B cell (primary cell): Measurements from ENCODE around the gene INSRR. TPM values are rescaled to one million over a fixed set of nuclear protein-coding genes. Genes with fewer than 3 reads are reported as not detected.

Source experiments
- ATAC-seq: fragments of 200-7000 bp; cut with Tn5 transposase; one replicate; pipeline ENCODE4 v1.10.0; 2021; ENCODE audit warnings: low read depth, mild to moderate bottlenecking, moderate number of reproducible peaks, moderate library complexity
- CTCF ChIA-PET: fragments of 350-600 bp; sonication (Branson Sonifier 250); formaldehyde crosslinking; loops from one replicate; lab custom pipeline; 2021; ENCODE audit warnings: antibody characterized with exemption, inconsistent platforms; lab: Charles Lee
- POLR2A ChIA-PET: fragments of 350-600 bp; sonication (Branson Sonifier 250); formaldehyde crosslinking; loops from one replicate; lab custom pipeline; 2021; ENCODE audit warnings: antibody characterized with exemption; lab: Charles Lee
- DNase-seq: peaks from one replicate; pipeline ENCODE4 v3.0.0; 2013
- H2AFZ ChIP-seq: 2 replicates; pipeline ENCODE4 v1.6.1; 2012; ENCODE audit warnings: mild to moderate bottlenecking, low read depth, low read length; ENCODE audit not compliant: insufficient read depth, poor library complexity, severe bottlenecking
- H3K27ac ChIP-seq, 2 donors: 1 replicate in 1 of 2; 2 replicates in 1 of 2; pipeline ENCODE4 v1.5.1; 2012 to 2013; ENCODE audit warnings: low read length in 2 of 2, mild to moderate bottlenecking in 2 of 2, moderate library complexity in 1 of 2
- H3K27me3 ChIP-seq, 4 experiments: fragments of 200-600 bp in 1 of 4; sonication (generic) in 1 of 4; replicated peaks in 1 of 4; 1 replicate in 2 of 4; 2 replicates in 2 of 4; pipeline versions ENCODE4 v1.6.1 to v1.7.0; 2013 to 2016; ENCODE audit warnings: low read length in 3 of 4, mild to moderate bottlenecking in 2 of 4, mixed read lengths in 1 of 4, moderate library complexity in 1 of 4; ENCODE audit not compliant: insufficient read depth in 4 of 4, control insufficient read depth in 3 of 4; ENCODE audit errors: control extremely low read depth in 1 of 4
- H3K36me3 ChIP-seq, 2 experiments: replicated peaks in 1 of 2; 1 replicate in 1 of 2; 2 replicates in 1 of 2; pipeline versions ENCODE4 v1.6.1 to v1.7.1; 2013; ENCODE audit warnings: low read length in 1 of 2; ENCODE audit not compliant: insufficient read depth in 2 of 2, control insufficient read depth in 1 of 2; ENCODE audit errors: control extremely low read depth in 1 of 2, extremely low read depth in 1 of 2
- H3K4me1 ChIP-seq, 2 donors: fragments of 200-600 bp in 1 of 2; sonication (generic) in 1 of 2; 1 replicate in 1 of 2; 2 replicates in 1 of 2; pipeline versions ENCODE4 v1.5.1 to v1.6.1; 2013 to 2017; ENCODE audit warnings: low read length in 2 of 2; ENCODE audit not compliant: control insufficient read depth in 2 of 2, insufficient read depth in 2 of 2
- H3K4me2 ChIP-seq: replicated peaks from 2 replicates; pipeline ENCODE3; 2012; ENCODE audit warnings: mild to moderate bottlenecking, low read depth, low read length; ENCODE audit not compliant: poor library complexity, severe bottlenecking
- H3K4me3 ChIP-seq, 5 experiments: fragments of 200-600 bp in 1 of 5; sonication (generic) in 1 of 5; 1 replicate in 3 of 5; 2 replicates in 2 of 5; pipeline versions ENCODE4 v1.5.1 to v1.7.0; 2011 to 2016; ENCODE audit warnings: low read length in 4 of 5, mild to moderate bottlenecking in 4 of 5, low read depth in 2 of 5, control low read depth in 1 of 5, moderate library complexity in 1 of 5; ENCODE audit not compliant: insufficient read depth in 1 of 5; ENCODE audit errors: control extremely low read depth in 1 of 5, extremely low read depth in 1 of 5
- H3K79me2 ChIP-seq: fragments of 200-600 bp; sonication (generic); one replicate; pipeline ENCODE4 v1.6.0; 2016; ENCODE audit warnings: low read length; ENCODE audit not compliant: control insufficient read depth, insufficient read depth
- H3K9ac ChIP-seq: fragments of 200-600 bp; sonication (generic); 2 replicates; pipeline ENCODE4 v1.6.1; 2017; ENCODE audit warnings: mild to moderate bottlenecking, low read length, moderate library complexity
- H3K9me3 ChIP-seq, 3 donors: one replicate each; pipeline versions ENCODE4 v1.6.1 to v1.7.1; 2013; ENCODE audit warnings: low read length in 2 of 3; ENCODE audit not compliant: control insufficient read depth in 2 of 3, insufficient read depth in 1 of 3; ENCODE audit errors: control extremely low read depth in 1 of 3
- H4K20me1 ChIP-seq: 2 replicates; pipeline ENCODE4 v1.6.0; 2012; ENCODE audit warnings: mild to moderate bottlenecking, low read length; ENCODE audit not compliant: insufficient read depth, control insufficient read depth, poor library complexity, severe bottlenecking
- H3K27ac Mint-ChIP-seq: one replicate; pipeline ENCODE4 v1.8.0; 2021; ENCODE audit warnings: mixed read lengths
- H3K27me3 Mint-ChIP-seq: one replicate; pipeline ENCODE4 v1.8.0; 2021; ENCODE audit warnings: mixed read lengths
- H3K4me1 Mint-ChIP-seq: one replicate; pipeline ENCODE4 v1.8.0; 2021; ENCODE audit warnings: mixed read lengths
- H3K4me3 Mint-ChIP-seq: one replicate; pipeline ENCODE4 v1.8.0; 2021; ENCODE audit warnings: mixed read lengths
- H3K9me3 Mint-ChIP-seq: one replicate; pipeline ENCODE4 v1.8.0; 2022; ENCODE audit warnings: mixed read lengths; ENCODE audit not compliant: insufficient read depth
- CTCF ChIP-seq: fragments of 200-600 bp; IDR thresholded peaks from one replicate; pipeline ENCODE4 v1.8.0; 2022; ENCODE audit warnings: antibody characterized with exemption, mild to moderate bottlenecking
- EZH2 ChIP-seq: IDR thresholded peaks from 2 replicates; pipeline ENCODE4 v1.6.1; 2012; ENCODE audit warnings: borderline replicate concordance, low read depth, mild to moderate bottlenecking, moderate library complexity, low read length; ENCODE audit not compliant: insufficient read depth, poor library complexity, severe bottlenecking
- WGBS: methylation state at CpG from one replicate; pipeline ENCODE4 v1.1.5; 2013; ENCODE audit warnings: missing lambda C conversion rate; ENCODE audit not compliant: insufficient coverage; 5-methylcytosine and 5-hydroxymethylcytosine counted together
- intact Hi-C: fragments of 100-400 bp; cut with micrococcal nuclease; formaldehyde crosslinking; loops from one replicate; pipeline ENCODE4 v1.10.0; 2022
- polyA plus RNA-seq: library from polyadenylated mRNA; depleted of rRNA; stranded (reverse); fragments of >200 nt; gene quantifications from 2 replicates; pipeline ENCODE4 v1.2.3, GENCODE V29; 2012
- total RNA-seq, 2 donors: library from RNA; stranded (reverse); fragments of 120-200 nt in 1 of 2; gene quantifications; 1 replicate in 1 of 2; 2 replicates in 1 of 2; pipeline versions ENCODE4 v1.2.3 to v1.2.4, GENCODE V29; 2013 to 2022

Gene INSRR
- total and polyA plus RNA-seq, 2 donors (not counting 1 experiment from before 2014, with no cell fraction given): not detected

- ATAC-seq: no peak
Observed at GRCh38 chr1:156822680-156823079, 36.2 kb downstream of the INSRR start.

DNA sequence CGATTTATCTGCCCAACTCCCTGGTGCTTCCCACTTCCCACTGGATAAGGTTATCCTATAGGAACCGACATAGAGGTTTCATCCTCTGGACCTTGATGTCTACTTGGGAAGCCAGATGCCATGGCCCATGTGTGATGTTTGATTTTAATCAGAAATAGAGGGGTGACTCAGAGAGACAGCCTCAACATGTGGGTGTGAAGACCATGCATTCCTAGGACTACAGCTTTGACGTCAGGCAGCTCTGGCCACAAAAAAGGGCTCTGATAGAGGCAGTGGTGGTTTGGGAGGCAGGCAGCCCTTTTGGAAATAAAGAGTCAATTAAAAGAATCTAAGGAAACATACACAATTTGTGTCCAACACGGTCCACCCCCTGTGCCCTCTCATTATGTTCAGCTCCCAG, 37.1 kb downstream of the INSRR start:
- Mint-ChIP-seq H3K4me3 (no peak overlapping the region), H3K4me1 (peaks cover 4% of the 10 kb centered on the region), H3K27ac (no peak overlapping the region), H3K9me3 (no peaks in the 10 kb centered on the region), H3K27me3 (peaks cover 37% of the 10 kb centered on the region)
- WGBS: 82% methylated on average over 3 of the region's 4 CpGs
- ChIA-PET POLR2A (no interaction called here), CTCF (interaction anchor here (0.7 to 1.3 kb wide), 3 partner anchors 33 to 132 kb away, joined by 3 to 4 read pairs (median 3); partner anchors contain the start of gene PRCC)
- no peak for DNase-seq
- Histone ChIP-seq H3K4me1 (peaks cover 4 to 6% of the 10 kb centered on the region in 2 donors), H3K9me3 (no peaks in the 10 kb centered on the region), H3K4me3 (no peak overlapping the region), H3K79me2 (no peaks in the 10 kb centered on the region), H3K4me2 (no peak overlapping the region), H3K9ac (no peak overlapping the region), H3K27me3 (peaks cover 0 to 14% (median 4%) of the 10 kb centered on the region in 4 experiments), H3K36me3 (no peaks in the 10 kb centered on the region), H4K20me1 (no peaks in the 10 kb centered on the region), H3K27ac (no peak overlapping the region), H2AFZ (no peak overlapping the region)
- ATAC-seq: no peak
- TF ChIP-seq CTCF (no peak), EZH2 (no peak)
- intact Hi-C loops: no loop called here

More at GRCh38 chr1:156822680-156823079, 36.2 kb downstream of the INSRR start:
- H2AFZ ChIP-seq: no peak overlapping the region
- H3K9ac ChIP-seq: no peak overlapping the region
- intact Hi-C loops: no loop called here
- peaks cover 0 to 14% (median 4%) of the 10 kb centered on the region in 4 experiments for H3K27me3 ChIP-seq
- WGBS: no CpG with 5 or more reads among the region's 1 CpG
- Mint-ChIP-seq H3K4me3 (no peak overlapping the region), H3K27me3 (peaks cover 38% of the 10 kb centered on the region), H3K27ac (no peak overlapping the region), H3K4me1 (no peaks in the 10 kb centered on the region), H3K9me3 (no peaks in the 10 kb centered on the region)
- H3K4me2 ChIP-seq: no peak overlapping the region
- POLR2A ChIA-PET: no interaction called here
- no peaks in the 10 kb centered on the region for H4K20me1 ChIP-seq
- H3K4me3 ChIP-seq: no peak overlapping the region
- H3K79me2 ChIP-seq: no peaks in the 10 kb centered on the region
- H3K27ac ChIP-seq: no peak overlapping the region
- H3K36me3 ChIP-seq: no peaks in the 10 kb centered on the region
- H3K9me3 ChIP-seq: no peaks in the 10 kb centered on the region
- TF ChIP-seq CTCF (no peak), EZH2 (no peak)
- no peaks in the 10 kb centered on the region for H3K4me1 ChIP-seq
- no peak for DNase-seq
- CTCF ChIA-PET: interaction anchor here (0.7 to 1.3 kb wide), 2 partner anchors 32 to 133 kb away, joined by 3 to 4 read pairs; no protein-coding TSS in a partner anchor
